Calu3 (cell line): Measurements from ENCODE around the gene PHIP. TPM values are rescaled to one million over a fixed set of nuclear protein-coding genes. Genes with fewer than 3 reads are reported as not detected.

Experiments
- BruUV-seq: library from RNA; stranded (reverse); fragments of 400-500 nt; replicated peaks from 2 replicates; lab custom pipeline; 2021; lab: Mats Ljungman, UMichigan
- CTCF ChIA-PET: fragments of 300-600 bp; sonication (Branson Sonifier 250); formaldehyde crosslinking; loops from one replicate; lab custom pipeline; 2022; ENCODE audit warnings: antibody characterized with exemption; lab: Charles Lee
- DNase-seq: peaks from one replicate; pipeline ENCODE4 v3.0.0; 2022
- H3K27ac Mint-ChIP-seq: one replicate; pipeline ENCODE4 v1.8.0; 2022; ENCODE audit warnings: mixed read lengths; ENCODE audit not compliant: unreplicated experiment
- H3K27me3 Mint-ChIP-seq: one replicate; pipeline ENCODE4 v1.8.0; 2022; ENCODE audit warnings: mixed read lengths; ENCODE audit not compliant: unreplicated experiment
- H3K36me3 Mint-ChIP-seq: one replicate; pipeline ENCODE4 v1.8.0; 2022; ENCODE audit warnings: mild to moderate bottlenecking, moderate library complexity, mixed read lengths; ENCODE audit not compliant: insufficient read depth, unreplicated experiment
- H3K4me1 Mint-ChIP-seq: one replicate; pipeline ENCODE4 v1.8.0; 2022; ENCODE audit warnings: mild to moderate bottlenecking, low read depth, mixed read lengths; ENCODE audit not compliant: unreplicated experiment
- H3K4me3 Mint-ChIP-seq: one replicate; pipeline ENCODE4 v1.8.0; 2022; ENCODE audit warnings: mild to moderate bottlenecking, low read depth, moderate library complexity, mixed read lengths; ENCODE audit not compliant: unreplicated experiment
- H3K9me3 Mint-ChIP-seq: one replicate; pipeline ENCODE4 v1.8.0; 2022; ENCODE audit warnings: low read depth, mixed read lengths; ENCODE audit not compliant: unreplicated experiment
- CTCF ChIP-seq: fragments of 200-600 bp; IDR thresholded peaks from one replicate; pipeline ENCODE4 v1.8.0; 2022; ENCODE audit warnings: antibody characterized with exemption; ENCODE audit not compliant: unreplicated experiment
- intact Hi-C: fragments of 100-400 bp; cut with micrococcal nuclease; formaldehyde crosslinking; loops from one replicate; pipeline ENCODE4 v1.10.0; 2022; ENCODE audit not compliant: unreplicated experiment
- total RNA-seq: library from RNA; stranded (reverse); gene quantifications from 2 replicates; pipeline ENCODE4 v1.2.3, GENCODE V29; 2022

PHIP gene
- total RNA-seq, 1 experiment from 2014 or later: 50.8 TPM

GRCh38 chr6:78999737-79000136, 78.3 kb downstream of the PHIP start:
- H3K4me3 Mint-ChIP-seq: no peak overlapping the region
- no peaks in the 10 kb centered on the region for H3K4me1 Mint-ChIP-seq
- no peaks in the 10 kb centered on the region for H3K9me3 Mint-ChIP-seq
- no peak for DNase-seq
- H3K36me3 Mint-ChIP-seq: peaks cover 27% of the 10 kb centered on the region
- CTCF ChIA-PET: interaction anchor here (0.6 kb wide), 1 partner anchor 44 kb away, joined by 5 read pairs; no protein-coding TSS in a partner anchor
- no TSS peak for BruUV-seq
- intact Hi-C loops: no loop called here
- no peak overlapping the region for H3K27ac Mint-ChIP-seq
- no peaks in the 10 kb centered on the region for H3K27me3 Mint-ChIP-seq
- no peak for TF ChIP-seq CTCF

DNA sequence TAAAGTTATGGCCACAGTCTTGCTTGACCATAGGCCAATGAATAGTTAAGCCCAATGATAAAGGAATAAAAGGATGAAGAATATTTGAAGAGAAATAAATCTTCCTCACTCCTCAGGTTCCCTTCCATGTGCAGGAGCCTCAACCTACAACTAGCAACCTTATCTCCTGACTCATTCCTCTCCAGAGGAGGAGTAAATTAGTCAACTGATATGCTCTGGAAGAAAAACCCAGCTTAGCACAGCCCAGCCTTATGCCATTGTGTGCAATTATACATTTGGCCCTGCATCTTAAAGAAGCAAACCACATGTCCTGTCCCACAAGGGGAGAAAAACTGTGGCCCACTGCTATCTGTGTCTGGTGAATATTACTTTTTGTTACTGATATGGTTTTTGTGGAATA, 82.1 kb downstream of the PHIP start:
- Mint-ChIP-seq H3K4me3 (no peak overlapping the region), H3K27me3 (no peaks in the 10 kb centered on the region), H3K4me1 (no peaks in the 10 kb centered on the region), H3K27ac (no peak overlapping the region), H3K36me3 (peaks cover 35% of the 10 kb centered on the region), H3K9me3 (no peaks in the 10 kb centered on the region)
- CTCF ChIA-PET: no interaction called here
- no peak for TF ChIP-seq CTCF
- DNase-seq: no peak
- BruUV-seq: no TSS peak
- intact Hi-C loops: no loop called here

- TF ChIP-seq CTCF: no peak
- intact Hi-C loops: no loop called here
- Mint-ChIP-seq H3K27ac (no peak overlapping the region), H3K36me3 (peaks cover 32% of the 10 kb centered on the region), H3K4me1 (no peaks in the 10 kb centered on the region), H3K9me3 (no peaks in the 10 kb centered on the region), H3K4me3 (no peak overlapping the region), H3K27me3 (no peaks in the 10 kb centered on the region)
- no peak for DNase-seq
- BruUV-seq: no TSS peak
- CTCF ChIA-PET: no interaction called here
Observed at GRCh38 chr6:78995346-78995745, 82.7 kb downstream of the PHIP start.

GRCh38 chr6:78993955-78994354, 84.1 kb downstream of the PHIP start:
- DNase-seq: no peak
- Mint-ChIP-seq H3K27ac (no peak overlapping the region), H3K9me3 (no peaks in the 10 kb centered on the region), H3K36me3 (peaks cover 38% of the 10 kb centered on the region), H3K4me1 (no peaks in the 10 kb centered on the region), H3K27me3 (no peaks in the 10 kb centered on the region), H3K4me3 (no peak overlapping the region)
- TF ChIP-seq CTCF: no peak
- BruUV-seq: no TSS peak
- intact Hi-C loops: no loop called here
- CTCF ChIA-PET: no interaction called here
